ENCODE measurements around the gene RIPK3.

DNA sequence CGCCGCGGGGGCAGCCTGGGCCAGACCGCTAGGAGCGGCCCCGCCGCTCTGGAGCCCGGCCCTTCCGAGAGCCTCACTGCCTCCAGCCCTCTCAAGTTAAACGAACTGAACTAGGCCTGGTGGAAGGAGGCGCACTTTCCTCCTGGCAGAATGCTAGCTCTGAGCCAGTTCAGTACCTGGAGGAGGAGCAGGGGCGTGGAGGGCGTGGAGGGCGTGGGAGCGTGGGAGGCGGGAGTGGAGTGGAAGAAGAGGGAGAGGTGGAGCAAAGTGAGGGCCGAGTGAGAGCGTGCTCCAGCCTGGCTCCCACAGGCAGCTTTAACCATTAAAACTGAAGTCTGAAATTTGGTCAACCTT, 23.2 kb downstream of the RIPK3 start:
- TF ChIP-seq RXRA (IDR thresholded peaks at IDR 0.05; ENCODE audit: borderline replicate concordance, low read depth) = no peak
- TF ChIP-seq EZH2phosphoT487 (IDR thresholded peaks at IDR 0.05; ENCODE audit: borderline replicate concordance, low read depth) = no peak
- TF ChIP-seq, protein P1, sequence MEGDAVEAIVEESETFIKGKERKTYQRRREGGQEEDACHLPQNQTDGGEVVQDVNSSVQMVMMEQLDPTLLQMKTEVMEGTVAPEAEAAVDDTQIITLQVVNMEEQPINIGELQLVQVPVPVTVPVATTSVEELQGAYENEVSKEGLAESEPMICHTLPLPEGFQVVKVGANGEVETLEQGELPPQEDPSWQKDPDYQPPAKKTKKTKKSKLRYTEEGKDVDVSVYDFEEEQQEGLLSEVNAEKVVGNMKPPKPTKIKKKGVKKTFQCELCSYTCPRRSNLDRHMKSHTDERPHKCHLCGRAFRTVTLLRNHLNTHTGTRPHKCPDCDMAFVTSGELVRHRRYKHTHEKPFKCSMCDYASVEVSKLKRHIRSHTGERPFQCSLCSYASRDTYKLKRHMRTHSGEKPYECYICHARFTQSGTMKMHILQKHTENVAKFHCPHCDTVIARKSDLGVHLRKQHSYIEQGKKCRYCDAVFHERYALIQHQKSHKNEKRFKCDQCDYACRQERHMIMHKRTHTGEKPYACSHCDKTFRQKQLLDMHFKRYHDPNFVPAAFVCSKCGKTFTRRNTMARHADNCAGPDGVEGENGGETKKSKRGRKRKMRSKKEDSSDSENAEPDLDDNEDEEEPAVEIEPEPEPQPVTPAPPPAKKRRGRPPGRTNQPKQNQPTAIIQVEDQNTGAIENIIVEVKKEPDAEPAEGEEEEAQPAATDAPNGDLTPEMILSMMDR (IDR thresholded peaks at IDR 0.05) = no peak
- TF ChIP-seq EP300 (IDR thresholded peaks at IDR 0.05; ENCODE audit: borderline replicate concordance in 1 of 2, low read depth in 1 of 2, low read length in 1 of 2) = no peak
- TF ChIP-seq RFX5 (IDR thresholded peaks at IDR 0.05; ENCODE audit: low read length) = no peak
- no peak for TF ChIP-seq GATA2 (CRISPR knock-in tag; IDR thresholded peaks at IDR 0.05)
- no peak for TF ChIP-seq TAF1 (IDR thresholded peaks at IDR 0.05; ENCODE audit: borderline replicate concordance, low read depth, low read length)
- TF ChIP-seq YY1 (IDR thresholded peaks at IDR 0.05; ENCODE audit: low read depth) = no peak
- TF ChIP-seq POLR2AphosphoS5 (IDR thresholded peaks at IDR 0.05; ENCODE audit: low read depth, low read length) = no peak

Measured in SK-N-SH (cell line).